Neural cell (in vitro differentiated cells): Measurements from ENCODE around the gene A1BG. TPM values are rescaled to one million over a fixed set of nuclear protein-coding genes. Genes with fewer than 3 reads are reported as not detected.

Experiments used
- H2AFZ ChIP-seq: fragments of 200-600, 300-800 bp; sonication (generic), shearing (Covaris generic); 2 replicates; pipeline ENCODE4 v1.6.0; 2014; ENCODE audit warnings: low read depth, mild to moderate bottlenecking, antibody characterized with exemption, low read length, moderate library complexity
- H3F3A ChIP-seq: fragments of 200-600 bp; shearing (Covaris generic); 2 replicates; pipeline ENCODE4 v1.6.1; 2016; ENCODE audit warnings: mild to moderate bottlenecking, moderate library complexity, mixed read lengths, antibody characterized with exemption, low read length; ENCODE audit not compliant: insufficient read depth, poor library complexity, severe bottlenecking
- H3K27ac ChIP-seq: fragments of 200-600, 300-800 bp; sonication (generic), shearing (Covaris generic); 2 replicates; pipeline ENCODE4 v1.5.1; 2014; ENCODE audit warnings: mild to moderate bottlenecking, low read length, moderate library complexity
- H3K27me3 ChIP-seq: fragments of 300-800, 200-600 bp; sonication (generic), shearing (Covaris generic); 2 replicates; pipeline ENCODE4 v1.6.0; 2014; ENCODE audit warnings: mild to moderate bottlenecking, low read depth, low read length, moderate library complexity; ENCODE audit not compliant: insufficient read depth
- H3K36me3 ChIP-seq: fragments of 300-800, 200-600 bp; sonication (generic), shearing (Covaris generic); 2 replicates; pipeline ENCODE4 v1.5.1; 2014; ENCODE audit warnings: mild to moderate bottlenecking, antibody characterized with exemption, low read length, moderate library complexity; ENCODE audit not compliant: insufficient read depth
- H3K4me2 ChIP-seq: fragments of 300-800, 200-600 bp; sonication (generic), shearing (Covaris generic); 2 replicates; pipeline ENCODE4 v1.6.0; 2014; ENCODE audit warnings: mild to moderate bottlenecking, low read length
- H3K4me3 ChIP-seq: fragments of 300-800, 200-600 bp; sonication (generic), shearing (Covaris generic); 2 replicates; pipeline ENCODE4 v1.5.1; 2014; ENCODE audit warnings: mild to moderate bottlenecking, low read length, moderate library complexity
- H3K79me2 ChIP-seq: fragments of 200-600 bp; shearing (Covaris generic); replicated peaks from 2 replicates; pipeline ENCODE4 v1.6.0; 2014; ENCODE audit warnings: mild to moderate bottlenecking, low read length, moderate library complexity; ENCODE audit not compliant: insufficient read depth
- H3K9ac ChIP-seq: fragments of 300-800, 200-600 bp; sonication (generic), shearing (Covaris generic); 2 replicates; pipeline ENCODE4 v1.6.1; 2016; ENCODE audit warnings: mild to moderate bottlenecking, low read length, mixed read lengths
- H3K9me2 ChIP-seq: fragments of 200-600 bp; shearing (Covaris generic); 2 replicates; pipeline ENCODE4 v1.6.1; 2016; ENCODE audit warnings: mild to moderate bottlenecking, low read length, mixed read lengths; ENCODE audit not compliant: insufficient read depth
- H3K9me3 ChIP-seq: fragments of 200-600, 300-800 bp; sonication (generic), shearing (Covaris generic); 2 replicates; pipeline ENCODE4 v1.6.1; 2016; ENCODE audit warnings: mild to moderate bottlenecking, mixed run types, low read length, moderate library complexity, mixed read lengths
- H4K20me1 ChIP-seq: fragments of 200-600 bp; shearing (Covaris generic); 2 replicates; pipeline ENCODE4 v1.6.1; 2016; ENCODE audit warnings: mild to moderate bottlenecking, mixed run types; ENCODE audit not compliant: insufficient read depth
- CTCF ChIP-seq: fragments of 450-650 bp; IDR thresholded peaks from 2 replicates; pipeline ENCODE4 v1.5.1; 2014; ENCODE audit warnings: antibody characterized with exemption, mild to moderate bottlenecking, moderate library complexity; ENCODE audit not compliant: poor library complexity, severe bottlenecking
- EP300 ChIP-seq: fragments of 450-650 bp; conservative IDR thresholded peaks from 2 replicates; pipeline ENCODE4 v1.6.1; 2014; ENCODE audit warnings: antibody characterized with exemption, mild to moderate bottlenecking, moderate library complexity; ENCODE audit not compliant: poor library complexity, severe bottlenecking
- EZH2 ChIP-seq: fragments of 200-600, 300-800 bp; shearing (Covaris generic), sonication (generic); IDR thresholded peaks from 2 replicates; pipeline ENCODE4 v1.6.1; 2014; ENCODE audit warnings: antibody characterized with exemption, low read length, borderline replicate concordance, mild to moderate bottlenecking; ENCODE audit not compliant: insufficient read depth, poor library complexity, severe bottlenecking
- MXI1 ChIP-seq: fragments of 450-650 bp; conservative IDR thresholded peaks from 2 replicates; pipeline ENCODE4 v1.6.1; 2014; ENCODE audit warnings: antibody characterized with exemption, mild to moderate bottlenecking; ENCODE audit not compliant: poor library complexity, severe bottlenecking
- POLR2AphosphoS5 ChIP-seq: IDR thresholded peaks from 2 replicates; pipeline ENCODE4 v1.6.1; 2012
- SMC3 ChIP-seq: fragments of 450-650 bp; conservative IDR thresholded peaks from 2 replicates; pipeline ENCODE4 v1.6.1; 2014; ENCODE audit warnings: antibody characterized with exemption, mild to moderate bottlenecking, moderate library complexity; ENCODE audit not compliant: poor library complexity
- polyA plus RNA-seq: library from polyadenylated mRNA; depleted of rRNA; stranded (reverse); fragments of >200 nt; gene quantifications from 2 replicates; pipeline ENCODE4 v1.2.3, GENCODE V29; 2014
- small RNA-seq, 3 experiments: library from RNA; depleted of rRNA; stranded (forward); fragments of <200 nt; gene quantifications; one replicate each; pipeline ENCODE3, GENCODE V24; 2012

Gene A1BG
- polyA plus RNA-seq, 1 donor from 2014 or later, result 40.0 TPM

- Histone ChIP-seq H3K4me2 (no peak overlapping the region), H3K9me3 (peaks cover 32% of the 10 kb centered on the region)
Observed at GRCh38 chr19:58296104-58296503, 57.2 kb downstream of the A1BG start.

More at GRCh38 chr19:58296104-58296503, 57.2 kb downstream of the A1BG start:
- Histone ChIP-seq H3K27ac (no peak overlapping the region), H3K36me3 (peaks cover 41% of the 10 kb centered on the region), H3K79me2 (peaks cover 32% of the 10 kb centered on the region), H3K4me3 (no peak overlapping the region), H3F3A (no peaks in the 10 kb centered on the region), H3K9ac (no peak overlapping the region), H3K9me2 (no peaks in the 10 kb centered on the region), H3K27me3 (no peaks in the 10 kb centered on the region), H4K20me1 (no peaks in the 10 kb centered on the region), H2AFZ (no peak overlapping the region)
- TF ChIP-seq POLR2AphosphoS5 (no peak), CTCF (no peak), EP300 (no peak), MXI1 (no peak), EZH2 (no peak), SMC3 (no peak)

Small RNA genes within 50 kb of the gene (small RNA-seq; reads per million reads assigned to genes)
- gene MIR4754, result 0.23 to 5.5 (median 1.9) reads per million in 3 experiments
- gene MIR6806, result 0 to 0.26 (median 0) reads per million in 3 experiments
- gene RNA5SP473, result 0.13 to 0.57 (median 0.26) reads per million in 3 experiments

Other genes with a start within 250 kb of the A1BG start
- 20.3 and 20.6 TPM in 2 replicates for gene ZNF329, start 202.7 kb downstream of the A1BG start, polyA plus RNA-seq
- 46.4 and 47.2 TPM in 2 replicates for gene ZNF274, start 170.4 kb downstream of the A1BG start, polyA plus RNA-seq
- gene ZNF544, start 124.6 kb downstream of the A1BG start, polyA plus RNA-seq, result 22.7 and 50.1 TPM in 2 replicates
- 5.5 and 6.4 TPM in 2 replicates for gene ZNF8, start 74.5 kb downstream of the A1BG start, polyA plus RNA-seq
- 137 and 141 TPM in 2 replicates for gene ERVK3-1, start 48.1 kb downstream of the A1BG start, polyA plus RNA-seq
- gene ZSCAN22, start 26.5 kb downstream of the A1BG start, polyA plus RNA-seq, result 1.6 and 2.2 TPM in 2 replicates
- 13.7 and 18.4 TPM in 2 replicates for gene ZNF497, start 9.3 kb upstream of the A1BG start, polyA plus RNA-seq
- 4.5 and 9.8 TPM in 2 replicates for gene ZNF837, start 27.5 kb upstream of the A1BG start, polyA plus RNA-seq
- 1,461 and 1,514 TPM in 2 replicates for gene RPS5, start 33.8 kb upstream of the A1BG start, polyA plus RNA-seq
- gene RNF225, start 42.2 kb upstream of the A1BG start, polyA plus RNA-seq, result not detected in 2 replicates
- gene ZNF584, start 55.2 kb upstream of the A1BG start, polyA plus RNA-seq, result 17.9 and 29.6 TPM in 2 replicates
- 0.77 and 1.0 TPM in 2 replicates for gene ZNF132, start 86.7 kb upstream of the A1BG start, polyA plus RNA-seq
- gene ZNF324B, start 98.1 kb upstream of the A1BG start, polyA plus RNA-seq, result 7.8 and 10.4 TPM in 2 replicates
- 12.5 and 19.5 TPM in 2 replicates for gene ZNF324, start 113.6 kb upstream of the A1BG start, polyA plus RNA-seq
- 18.2 and 25.9 TPM in 2 replicates for gene ZNF446, start 122.9 kb upstream of the A1BG start, polyA plus RNA-seq
- gene SLC27A5, start 158.5 kb upstream of the A1BG start, polyA plus RNA-seq, result 14.9 and 19.7 TPM in 2 replicates
- gene ZBTB45, start 166.3 kb upstream of the A1BG start, polyA plus RNA-seq, result 5.5 and 6.8 TPM in 2 replicates
- gene TRIM28, start 190.6 kb upstream of the A1BG start, polyA plus RNA-seq, result 227 and 256 TPM in 2 replicates
- 176 and 189 TPM in 2 replicates for gene CHMP2A, start 201.6 kb upstream of the A1BG start, polyA plus RNA-seq
- 138 and 151 TPM in 2 replicates for gene UBE2M, start 205.1 kb upstream of the A1BG start, polyA plus RNA-seq
- 74.6 and 80.8 TPM in 2 replicates for gene MZF1, start 219.8 kb upstream of the A1BG start, polyA plus RNA-seq